ENCODE results near the gene TSPAN14. TPM values are rescaled to one million over a fixed set of nuclear protein-coding genes. Genes with fewer than 3 reads are reported as not detected.

The TSPAN14 gene
- total RNA-seq, 2 donors from 2014 or later, result 83.5 to 91.7 TPM

GRCh38 chr10:80517416-80518142, 63.5 kb downstream of the TSPAN14 start:
- Histone ChIP-seq H3K4me1 (no peaks in the 10 kb centered on the region), H3K27ac (no peak overlapping the region)

GRCh38 chr10:80518143-80518806, 64.2 kb downstream of the TSPAN14 start:
- Histone ChIP-seq H3K9ac (ENCODE audit: low read depth in 2 of 2, low read length in 2 of 2) (no peak overlapping the region), H3K4me1 (no peaks in the 10 kb centered on the region), H3K4me3 (no peak overlapping the region), H3K36me3 (peaks cover 11% of the 10 kb centered on the region), H3K27ac (no peak overlapping the region), H3K27me3 (no peaks in the 10 kb centered on the region), H3K9me3 (no peaks in the 10 kb centered on the region)
- no peak for DNase-seq
- intact Hi-C loops (cut with DNase I), result no loop called here
- TF ChIP-seq CTCF (IDR thresholded peaks at IDR 0.05), result no peak

More at GRCh38 chr10:80517416-80518142, 63.5 kb downstream of the TSPAN14 start:
- no peak for TF ChIP-seq CTCF (IDR thresholded peaks at IDR 0.05)
- DNase-seq, result no peak
- peaks cover 18% of the 10 kb centered on the region for H3K36me3 ChIP-seq
- H3K27me3 ChIP-seq, result no peaks in the 10 kb centered on the region
- no peak overlapping the region for H3K4me3 ChIP-seq
- intact Hi-C loops (cut with DNase I), result no loop called here
- H3K9ac ChIP-seq (ENCODE audit: low read depth in 2 of 2, low read length in 2 of 2), result no peak overlapping the region
- H3K9me3 ChIP-seq, result no peaks in the 10 kb centered on the region

GRCh38 chr10:80518807-80519360, 64.8 kb downstream of the TSPAN14 start:
- intact Hi-C loops (cut with DNase I), result no loop called here

GRCh38 chr10:80519936-80520650, 66.0 kb downstream of the TSPAN14 start:
- Histone ChIP-seq H3K9ac (ENCODE audit: low read depth in 2 of 2, low read length in 2 of 2) (no peak overlapping the region), H3K9me3 (no peaks in the 10 kb centered on the region), H3K4me3 (no peak overlapping the region), H3K27me3 (no peaks in the 10 kb centered on the region), H3K36me3 (no peaks in the 10 kb centered on the region), H3K4me1 (no peaks in the 10 kb centered on the region), H3K27ac (no peak overlapping the region)
- no peak for TF ChIP-seq CTCF (IDR thresholded peaks at IDR 0.05)
- DNase-seq, result no peak
- intact Hi-C loops (cut with DNase I), result no loop called here

More at GRCh38 chr10:80518807-80519360, 64.8 kb downstream of the TSPAN14 start:
- Histone ChIP-seq H3K27me3 (no peaks in the 10 kb centered on the region), H3K9ac (ENCODE audit: low read depth in 2 of 2, low read length in 2 of 2) (no peak overlapping the region), H3K4me1 (no peaks in the 10 kb centered on the region), H3K9me3 (no peaks in the 10 kb centered on the region), H3K27ac (no peak overlapping the region), H3K36me3 (peaks cover 5% of the 10 kb centered on the region), H3K4me3 (no peak overlapping the region)
- DNase-seq, result no peak
- no peak for TF ChIP-seq CTCF (IDR thresholded peaks at IDR 0.05)

GRCh38 chr10:80520661-80521470, 66.8 kb downstream of the TSPAN14 start:
- no peaks in the 10 kb centered on the region for H3K9me3 ChIP-seq
- H3K9ac ChIP-seq (ENCODE audit: low read depth in 2 of 2, low read length in 2 of 2), result no peak overlapping the region
- no peak for TF ChIP-seq CTCF (IDR thresholded peaks at IDR 0.05)
- intact Hi-C loops (cut with DNase I), result no loop called here
- no peaks in the 10 kb centered on the region for H3K4me1 ChIP-seq
- H3K27ac ChIP-seq, result no peak overlapping the region
- no peaks in the 10 kb centered on the region for H3K36me3 ChIP-seq
- H3K27me3 ChIP-seq, result no peaks in the 10 kb centered on the region
- no peak overlapping the region for H3K4me3 ChIP-seq
- no peak for DNase-seq

Measured in colonic mucosa (tissue), 4 donors.